ENCODE data around the gene YIPF3.

Gene YIPF3

DNA sequence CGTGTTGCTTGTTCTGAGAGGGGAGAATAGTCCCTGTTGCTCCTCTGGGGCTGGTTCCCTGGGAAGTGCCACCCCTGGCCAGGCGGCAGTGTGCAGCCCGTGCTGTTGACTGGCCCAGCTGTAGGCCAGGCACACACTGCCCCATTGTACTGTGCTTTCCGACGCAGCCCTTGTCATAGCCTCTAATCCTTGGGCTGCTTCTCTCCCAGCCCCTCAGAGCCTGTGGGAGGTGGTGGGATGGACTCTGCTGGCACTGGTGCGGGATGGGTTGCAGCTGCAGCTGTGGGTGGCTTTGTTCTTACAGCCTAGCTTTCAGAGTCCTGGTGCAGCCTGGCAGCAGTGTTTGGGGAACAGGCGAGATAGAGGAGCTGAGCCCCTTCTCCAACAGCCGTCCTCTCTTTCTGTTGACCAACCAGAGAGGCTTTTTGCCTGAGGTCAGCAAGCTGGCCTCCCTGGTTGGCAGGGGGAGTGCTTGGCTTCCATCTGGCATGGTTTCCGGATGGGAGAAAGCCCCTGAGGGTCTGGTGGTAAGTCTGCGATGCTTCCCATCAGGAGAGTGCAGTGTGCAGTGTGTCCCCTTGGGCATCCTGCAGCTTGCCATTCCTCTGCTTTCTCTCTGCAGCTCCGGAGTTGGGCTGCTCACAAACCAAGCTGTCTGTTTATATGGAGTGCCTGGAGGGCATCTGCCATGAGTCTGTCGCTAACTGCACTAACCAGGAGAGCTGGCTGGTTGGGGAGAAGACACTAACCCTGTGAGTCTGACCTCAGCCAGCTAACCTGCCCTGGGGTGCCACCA lies 27.3 kb downstream of the YIPF3 start:
- H3K4me1 Mint-ChIP-seq, result peaks cover 21% of the 10 kb centered on the region
- ATAC-seq (no peak), DNase-seq (ENCODE audit: low spot score in 2 of 2) (no peak)
- peak overlapping the region; percentile 34 for H3K27ac Mint-ChIP-seq
- no peak overlapping the region for H3K4me3 Mint-ChIP-seq
- peaks cover 24% of the 10 kb centered on the region for H3K36me3 Mint-ChIP-seq
- H3K9me3 Mint-ChIP-seq, result no peaks in the 10 kb centered on the region

- ATAC-seq (no peak), DNase-seq (ENCODE audit: low spot score in 2 of 2) (no peak)
- H3K4me3 Mint-ChIP-seq, result no peak overlapping the region
- H3K36me3 Mint-ChIP-seq, result peaks cover 24% of the 10 kb centered on the region
- H3K4me1 Mint-ChIP-seq, result peaks cover 14% of the 10 kb centered on the region
- no peaks in the 10 kb centered on the region for H3K9me3 Mint-ChIP-seq
- peak overlapping the region; percentile 34 for H3K27ac Mint-ChIP-seq
Observed at GRCh38 chr6:43488667-43489276, 28.0 kb downstream of the YIPF3 start.

- no peaks in the 10 kb centered on the region for H3K9me3 Mint-ChIP-seq
- no peak overlapping the region for H3K4me3 Mint-ChIP-seq
- peaks cover 55% of the 10 kb centered on the region for H3K36me3 Mint-ChIP-seq
- H3K4me1 Mint-ChIP-seq, result peaks cover 53% of the 10 kb centered on the region
- ATAC-seq (peak; percentile 49), DNase-seq (ENCODE audit: low spot score in 2 of 2) (no peak)
- peak overlapping the region; percentile 54 for H3K27ac Mint-ChIP-seq
Observed at GRCh38 chr6:43481591-43482236, 35.0 kb downstream of the YIPF3 start.

- Mint-ChIP-seq H3K4me1 (peaks cover 55% of the 10 kb centered on the region), H3K36me3 (peaks cover 52% of the 10 kb centered on the region), H3K27ac (no peak overlapping the region), H3K4me3 (no peak overlapping the region), H3K9me3 (no peaks in the 10 kb centered on the region)
- DNase-seq (ENCODE audit: low spot score in 2 of 2) (no peak), ATAC-seq (no peak)
Observed at GRCh38 chr6:43481075-43481474, 35.7 kb downstream of the YIPF3 start.

DNA sequence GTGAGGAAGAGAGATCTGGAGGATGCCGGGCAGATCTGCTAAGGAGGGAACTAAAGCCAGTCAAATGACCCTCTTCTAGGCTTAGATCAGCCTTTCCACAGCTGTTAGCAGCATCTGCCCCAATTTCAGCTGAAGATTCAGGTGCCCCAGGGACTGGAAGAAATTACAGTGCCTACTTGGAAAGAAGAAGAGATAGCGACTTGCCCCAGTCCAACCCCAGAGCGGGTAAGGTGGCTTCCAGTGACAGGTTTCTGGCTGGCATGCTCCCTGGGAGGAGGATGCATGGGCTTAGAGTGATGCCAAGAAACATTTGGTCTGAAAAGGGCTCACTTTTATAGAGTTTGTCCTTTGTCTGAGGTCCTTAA lies 38.7 kb downstream of the YIPF3 start:
- DNase-seq (ENCODE audit: low spot score in 2 of 2) (no peak), ATAC-seq (no peak)
- Mint-ChIP-seq H3K4me1 (peaks cover 49% of the 10 kb centered on the region), H3K9me3 (no peaks in the 10 kb centered on the region), H3K36me3 (peaks cover 46% of the 10 kb centered on the region), H3K27ac (peak overlapping the region; percentile 98), H3K4me3 (peak overlapping the region; percentile 95)

- no peaks in the 10 kb centered on the region for H3K9me3 Mint-ChIP-seq
- H3K27ac Mint-ChIP-seq, result peak within 1 kb of the TSS; percentile 98
- peak; percentile 99 for ATAC-seq
- peak; percentile 96 to 98 for DNase-seq (ENCODE audit: low spot score in 2 of 2)
- H3K4me1 Mint-ChIP-seq, result peaks cover 45% of the 10 kb centered on the region
- H3K36me3 Mint-ChIP-seq, result peaks cover 43% of the 10 kb centered on the region
- peak within 1 kb of the TSS; percentile 95 for H3K4me3 Mint-ChIP-seq
Observed at GRCh38 chr6:43477235-43478007, 39.3 kb downstream of the YIPF3 start, which contains the start of gene TJAP1. Gene TJAP1 (plus strand): TSS chr6:43477570. CDS start chr6:43499002, 21,432 bp downstream.

DNA sequence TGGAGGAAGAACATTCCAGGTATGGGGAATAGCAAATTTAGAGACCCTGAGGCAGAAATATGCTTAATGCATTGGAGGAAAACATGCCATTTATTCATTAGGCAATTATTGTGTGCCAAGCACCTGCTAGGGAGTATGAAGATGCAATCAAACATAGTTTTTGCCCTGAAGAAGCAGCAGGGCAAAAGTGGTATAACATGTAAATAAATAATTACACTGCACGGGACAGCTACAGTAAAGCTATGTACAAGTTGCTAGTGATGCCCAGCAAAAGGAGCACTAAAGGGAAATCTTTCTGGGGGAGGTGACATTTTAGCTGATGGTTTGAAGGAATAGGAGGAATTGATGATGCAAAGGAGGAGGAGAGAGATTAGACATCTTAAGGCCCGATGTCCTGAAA lies 40.0 kb downstream of the YIPF3 start:
- no peaks in the 10 kb centered on the region for H3K9me3 Mint-ChIP-seq
- no peak for ATAC-seq
- peak overlapping the region; percentile 98 for H3K27ac Mint-ChIP-seq
- DNase-seq (ENCODE audit: low spot score in 2 of 2), result no peak
- peaks cover 39% of the 10 kb centered on the region for H3K36me3 Mint-ChIP-seq
- peaks cover 38% of the 10 kb centered on the region for H3K4me1 Mint-ChIP-seq
- peak overlapping the region; percentile 95 for H3K4me3 Mint-ChIP-seq

- Mint-ChIP-seq H3K4me1 (peaks cover 30% of the 10 kb centered on the region), H3K36me3 (peaks cover 26% of the 10 kb centered on the region), H3K27ac (no peak overlapping the region), H3K4me3 (no peak overlapping the region), H3K9me3 (no peaks in the 10 kb centered on the region)
- DNase-seq (ENCODE audit: low spot score in 2 of 2) (no peak), ATAC-seq (no peak)
Observed at GRCh38 chr6:43475516-43475915, 41.2 kb downstream of the YIPF3 start.

DNA sequence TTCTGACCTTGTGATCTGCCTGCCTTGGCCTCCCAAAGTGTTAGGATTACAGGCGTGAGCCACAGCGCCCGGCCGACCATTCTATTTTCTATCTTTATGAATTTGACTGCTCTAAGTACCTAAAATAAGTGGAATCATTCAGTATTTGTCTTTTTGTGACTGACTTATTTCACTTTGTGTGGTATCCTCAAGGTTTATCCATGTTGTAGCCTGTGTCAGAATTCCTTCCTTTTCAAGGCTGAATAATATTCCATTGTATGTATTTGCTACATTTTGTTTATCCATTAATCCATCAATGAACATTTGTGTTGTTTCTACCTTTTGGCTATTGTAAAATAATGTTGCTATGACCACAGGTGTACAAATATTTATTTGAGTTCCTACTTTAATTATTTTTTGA lies 44.2 kb downstream of the YIPF3 start:
- ATAC-seq, result no peak
- Mint-ChIP-seq H3K4me3 (no peak overlapping the region), H3K36me3 (peaks cover 10% of the 10 kb centered on the region), H3K27ac (no peak overlapping the region), H3K9me3 (no peaks in the 10 kb centered on the region), H3K4me1 (peaks cover 10% of the 10 kb centered on the region)
- no peak for DNase-seq (ENCODE audit: low spot score in 2 of 2)

- H3K9me3 Mint-ChIP-seq, result no peaks in the 10 kb centered on the region
- H3K4me1 Mint-ChIP-seq, result no peaks in the 10 kb centered on the region
- H3K27ac Mint-ChIP-seq, result no peak overlapping the region
- DNase-seq (ENCODE audit: low spot score in 2 of 2), result no peak
- no peak for ATAC-seq
- no peak overlapping the region for H3K4me3 Mint-ChIP-seq
- H3K36me3 Mint-ChIP-seq, result no peaks in the 10 kb centered on the region
Observed at GRCh38 chr6:43471399-43471798, 45.3 kb downstream of the YIPF3 start.

- no peaks in the 10 kb centered on the region for H3K36me3 Mint-ChIP-seq
- no peaks in the 10 kb centered on the region for H3K9me3 Mint-ChIP-seq
- H3K4me3 Mint-ChIP-seq, result no peak overlapping the region
- ATAC-seq, result peak; percentile 69
- DNase-seq (ENCODE audit: low spot score in 2 of 2), result no peak
- no peaks in the 10 kb centered on the region for H3K4me1 Mint-ChIP-seq
- H3K27ac Mint-ChIP-seq, result no peak overlapping the region
Observed at GRCh38 chr6:43469947-43470346, 46.8 kb downstream of the YIPF3 start.

- H3K27ac Mint-ChIP-seq, result no peak overlapping the region
- no peaks in the 10 kb centered on the region for H3K9me3 Mint-ChIP-seq
- no peaks in the 10 kb centered on the region for H3K36me3 Mint-ChIP-seq
- ATAC-seq (no peak), DNase-seq (ENCODE audit: low spot score in 2 of 2) (no peak)
- H3K4me3 Mint-ChIP-seq, result no peak overlapping the region
- H3K4me1 Mint-ChIP-seq, result no peaks in the 10 kb centered on the region
Observed at GRCh38 chr6:43468748-43469681, 47.7 kb downstream of the YIPF3 start.

- Mint-ChIP-seq H3K36me3 (no peaks in the 10 kb centered on the region), H3K4me1 (no peaks in the 10 kb centered on the region), H3K4me3 (no peak overlapping the region), H3K27ac (peak overlapping the region; percentile 23), H3K9me3 (no peaks in the 10 kb centered on the region)
- no peak for ATAC-seq
- DNase-seq (ENCODE audit: low spot score in 2 of 2), result no peak
Observed at GRCh38 chr6:43468240-43468639, 48.5 kb downstream of the YIPF3 start.

GRCh38 chr6:43467752-43468151 lies 49.0 kb downstream of the YIPF3 start:
- H3K36me3 Mint-ChIP-seq, result no peaks in the 10 kb centered on the region
- DNase-seq (ENCODE audit: low spot score in 2 of 2), result no peak
- H3K4me3 Mint-ChIP-seq, result no peak overlapping the region
- peak overlapping the region; percentile 23 for H3K27ac Mint-ChIP-seq
- H3K4me1 Mint-ChIP-seq, result no peaks in the 10 kb centered on the region
- H3K9me3 Mint-ChIP-seq, result no peaks in the 10 kb centered on the region
- ATAC-seq, result no peak

Data from stimulated activated effector memory CD8-positive, alpha-beta T cell treated with anti-CD3 and anti-CD28 coated beads, Interleukin-12 subunit alpha, Interleukin-12 subunit beta, amount 100 ng/mL, for 72 hours (primary cell).